Measurements from ENCODE around the gene DNAJC22.

- TF ChIP-seq, protein P1, sequence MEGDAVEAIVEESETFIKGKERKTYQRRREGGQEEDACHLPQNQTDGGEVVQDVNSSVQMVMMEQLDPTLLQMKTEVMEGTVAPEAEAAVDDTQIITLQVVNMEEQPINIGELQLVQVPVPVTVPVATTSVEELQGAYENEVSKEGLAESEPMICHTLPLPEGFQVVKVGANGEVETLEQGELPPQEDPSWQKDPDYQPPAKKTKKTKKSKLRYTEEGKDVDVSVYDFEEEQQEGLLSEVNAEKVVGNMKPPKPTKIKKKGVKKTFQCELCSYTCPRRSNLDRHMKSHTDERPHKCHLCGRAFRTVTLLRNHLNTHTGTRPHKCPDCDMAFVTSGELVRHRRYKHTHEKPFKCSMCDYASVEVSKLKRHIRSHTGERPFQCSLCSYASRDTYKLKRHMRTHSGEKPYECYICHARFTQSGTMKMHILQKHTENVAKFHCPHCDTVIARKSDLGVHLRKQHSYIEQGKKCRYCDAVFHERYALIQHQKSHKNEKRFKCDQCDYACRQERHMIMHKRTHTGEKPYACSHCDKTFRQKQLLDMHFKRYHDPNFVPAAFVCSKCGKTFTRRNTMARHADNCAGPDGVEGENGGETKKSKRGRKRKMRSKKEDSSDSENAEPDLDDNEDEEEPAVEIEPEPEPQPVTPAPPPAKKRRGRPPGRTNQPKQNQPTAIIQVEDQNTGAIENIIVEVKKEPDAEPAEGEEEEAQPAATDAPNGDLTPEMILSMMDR (IDR thresholded peaks at IDR 0.05): peak in 4 of 7 experiments; percentile 43 to 54 (median 52)
- no peak for TF ChIP-seq POLR2A (IDR thresholded peaks at IDR 0.05)
Measured at GRCh38 chr12:49369411-49370145, 22.9 kb downstream of the DNAJC22 start.
